ENCODE data around the gene SLC51B.
A peak's percentile ranks its signal among the peaks of the same experiment; 100 is the strongest.
"Not testable (repeated sequence)": the region's sequence is repeated elsewhere in the genome, so short reads cannot be mapped to it uniquely, and the experiment has no call there.

SLC51B gene

DNA sequence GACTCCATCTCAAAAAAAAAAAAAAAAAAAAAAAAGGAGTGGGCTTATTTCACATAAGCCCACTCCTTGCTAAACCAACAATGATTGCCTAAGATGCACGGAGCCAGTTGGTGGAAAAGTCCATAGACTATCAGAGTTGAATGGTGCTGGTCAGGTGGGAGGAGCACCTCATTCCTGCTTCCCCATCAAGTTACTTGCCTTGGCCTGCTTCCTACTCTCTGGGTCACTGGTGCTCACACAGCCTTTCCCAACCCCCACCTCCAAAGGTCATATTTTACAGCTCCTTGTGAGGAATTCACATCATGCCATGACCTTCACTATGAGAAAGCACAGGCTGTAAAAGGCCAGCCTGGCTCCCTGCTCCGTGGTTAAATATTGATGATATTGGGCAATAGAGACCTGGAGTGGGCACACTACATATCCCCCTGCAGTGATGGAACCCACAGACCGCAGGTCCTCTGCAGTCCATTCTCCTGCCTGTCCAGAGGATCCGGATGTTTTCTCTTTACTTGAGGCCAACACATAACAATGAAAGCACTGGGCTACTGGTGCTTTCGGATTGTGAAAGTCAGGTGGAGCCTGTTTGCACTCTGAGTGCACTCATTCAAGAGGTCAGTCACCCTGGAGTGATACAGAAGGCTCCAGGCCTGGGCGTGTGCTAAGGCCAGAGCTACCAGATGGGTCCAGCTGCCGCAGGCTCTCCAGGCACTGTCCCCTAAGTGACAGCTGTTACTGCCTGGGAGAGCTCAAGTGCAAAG is at the start of gene SLC51B:
Gene SLC51B (plus strand): TSS at position 664 of the 758 bp plus-strand sequence. CDS start 4,618 bp downstream, outside the sequence.
- no peak for DNase-seq

DNA sequence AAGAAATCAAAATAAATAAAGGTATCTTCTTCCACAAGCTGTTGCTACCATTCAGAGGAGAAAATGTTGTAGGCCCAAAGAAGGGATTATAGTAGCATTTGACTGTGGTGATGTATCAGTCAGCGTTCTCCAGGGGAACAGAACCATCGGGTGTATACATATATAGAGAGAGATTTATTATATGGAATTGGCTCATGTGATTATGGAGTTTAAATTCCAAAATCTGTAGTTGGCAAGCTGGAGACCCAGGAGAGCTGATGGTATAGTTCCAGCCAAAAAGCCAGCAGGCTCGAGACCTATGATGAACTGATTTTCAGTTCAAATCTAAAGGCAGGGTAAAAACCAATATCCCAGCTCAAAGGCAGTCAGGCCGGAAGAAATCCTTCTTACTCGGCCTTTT is 48.1 kb upstream of the SLC51B start:
- DNase-seq: no peak

DNA sequence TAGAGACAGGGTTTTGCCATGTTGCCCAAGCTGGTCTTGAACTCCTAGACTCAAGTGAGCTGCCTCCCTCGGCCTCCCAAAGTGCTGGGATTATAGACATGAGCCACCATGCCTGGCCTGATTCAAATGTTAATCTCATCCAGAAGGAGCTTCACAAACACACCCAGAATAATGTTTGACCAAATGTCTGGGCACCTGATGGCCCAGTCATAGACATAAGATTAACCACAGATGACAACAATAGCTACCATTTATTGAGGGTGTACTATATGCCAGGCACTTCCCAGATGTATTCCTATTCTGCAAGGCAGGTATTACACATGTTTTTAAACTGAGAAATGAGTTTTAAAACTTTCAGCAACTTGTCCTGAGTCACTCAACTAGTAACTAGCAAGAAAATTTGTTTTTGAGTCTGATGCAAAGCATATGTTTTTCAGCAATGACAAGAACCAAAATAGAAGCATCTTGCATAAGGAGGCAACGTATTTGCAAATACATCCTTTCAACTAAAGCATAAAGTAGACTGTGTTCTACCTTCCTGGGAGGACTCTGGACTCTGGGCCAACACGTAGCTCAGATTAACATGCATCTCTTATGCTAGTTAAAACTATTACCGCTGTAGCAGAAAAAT is 47.3 kb upstream of the SLC51B start:
- no peak for DNase-seq

DNA sequence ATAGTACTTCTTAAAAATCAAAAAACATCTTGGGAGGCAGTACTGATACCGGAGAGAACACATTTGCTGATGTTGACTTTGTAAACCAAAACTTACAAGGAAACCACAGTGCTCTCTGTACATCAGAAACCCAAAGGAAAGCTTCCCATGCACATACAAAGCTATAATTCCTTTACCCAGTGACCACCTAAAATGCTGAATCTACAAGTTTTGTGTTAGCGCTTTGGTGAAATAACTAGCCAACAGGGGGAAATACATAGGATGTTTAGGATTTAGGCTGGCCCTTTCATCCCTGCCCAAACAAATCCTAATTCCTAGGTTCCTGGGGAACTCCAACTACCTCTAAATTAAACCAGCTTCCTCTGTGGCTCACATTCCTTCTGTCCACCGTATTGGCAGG is 40.2 kb upstream of the SLC51B start:
- no peak for DNase-seq

DNA sequence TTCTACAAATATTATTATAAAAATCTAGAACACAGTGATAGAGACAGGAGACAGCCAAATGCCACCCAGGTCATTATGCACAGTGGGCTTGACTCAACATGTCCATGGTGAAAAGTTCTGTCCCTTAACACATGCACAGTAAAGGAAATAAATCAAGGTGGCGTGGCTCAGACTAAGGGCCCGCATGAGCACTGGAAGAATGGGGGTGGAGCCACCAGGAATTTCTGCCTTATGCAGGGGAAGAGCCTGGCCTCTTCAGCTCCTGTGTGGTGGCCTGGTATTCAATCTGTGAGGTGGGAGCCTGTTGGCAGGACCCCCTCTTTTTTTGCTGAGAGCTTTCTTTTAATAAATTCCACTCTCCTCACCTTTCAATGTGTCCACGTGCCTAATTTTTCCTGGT is 38.3 kb upstream of the SLC51B start:
- DNase-seq: no peak

DNA sequence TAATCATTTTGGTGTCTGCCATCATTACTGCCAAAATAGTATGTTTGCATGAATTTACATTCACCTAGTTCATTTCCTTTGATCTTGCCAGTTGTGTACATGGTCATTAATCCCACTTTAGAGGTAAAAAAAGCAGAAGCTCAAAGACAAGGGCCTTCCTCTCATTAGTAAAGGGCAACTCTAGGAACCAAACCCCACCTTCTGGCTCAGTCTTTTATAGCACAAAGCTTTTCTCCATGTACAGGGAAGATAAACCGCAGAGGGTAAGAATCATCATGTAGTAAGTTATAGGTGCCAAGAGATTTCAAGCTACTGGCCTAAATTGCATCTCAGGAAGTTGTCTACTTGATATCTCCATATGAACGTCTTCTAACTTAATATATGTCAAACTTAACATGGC is 36.2 kb upstream of the SLC51B start:
- DNase-seq: peak; percentile 47

DNA sequence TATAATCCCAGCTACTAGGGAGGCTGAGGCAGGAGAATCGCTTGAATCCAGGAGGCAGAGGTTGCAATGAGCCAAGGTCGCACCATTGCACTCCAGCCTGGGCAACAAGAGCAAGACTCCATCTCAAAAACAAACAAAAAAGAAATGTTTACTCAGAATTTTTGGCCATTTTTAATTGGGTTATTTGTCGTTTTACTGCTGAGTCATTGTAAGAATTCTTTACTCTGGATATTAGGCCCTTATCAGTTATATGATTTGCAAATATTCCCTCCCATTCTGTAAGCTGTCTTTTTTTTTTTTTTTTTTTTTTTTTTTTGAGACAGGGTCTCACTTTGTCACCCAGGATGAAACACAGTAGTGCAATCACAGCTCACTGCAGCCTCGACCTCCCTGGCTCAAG is 34.0 kb upstream of the SLC51B start:
- DNase-seq: not testable (repeated sequence)

DNA sequence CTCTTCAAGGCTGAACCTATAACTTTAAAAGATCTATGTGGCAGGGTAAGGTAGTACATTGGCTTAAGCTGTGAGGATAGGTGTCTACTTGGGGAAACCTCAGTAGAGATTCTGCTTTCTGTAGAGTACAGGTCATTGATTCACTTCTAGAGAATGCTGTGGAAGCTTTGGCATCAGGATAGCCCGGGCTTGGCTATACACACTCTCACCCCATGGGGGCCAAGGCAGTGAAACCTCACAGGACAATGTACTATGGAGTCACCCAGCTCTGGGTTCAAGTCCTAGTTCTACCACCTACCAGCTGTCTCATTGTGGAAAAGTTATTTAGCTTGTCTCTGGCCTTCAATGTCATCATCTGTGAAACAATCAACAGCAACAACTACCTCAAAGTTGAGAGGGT is 24.8 kb upstream of the SLC51B start:
- DNase-seq: no peak

DNA sequence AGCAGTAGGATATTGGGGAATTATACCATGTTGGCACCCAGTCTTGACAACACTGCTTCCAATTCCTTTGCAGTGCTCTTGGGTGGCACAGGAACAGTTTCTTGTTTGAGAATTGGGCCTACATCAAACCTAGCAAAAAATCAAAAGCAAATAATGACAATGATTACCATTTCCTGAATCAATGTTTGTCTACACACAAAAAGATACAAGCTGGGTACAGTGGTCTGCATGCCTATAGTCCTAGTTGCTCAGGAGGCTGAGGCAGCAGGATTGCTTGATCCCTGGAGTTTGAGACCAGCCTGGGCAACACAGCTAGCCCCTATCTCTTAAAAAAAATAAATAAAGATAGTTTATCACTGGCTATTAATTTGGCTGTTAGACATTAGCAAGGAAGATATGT is 23.7 kb upstream of the SLC51B start:
- DNase-seq: no peak

DNA sequence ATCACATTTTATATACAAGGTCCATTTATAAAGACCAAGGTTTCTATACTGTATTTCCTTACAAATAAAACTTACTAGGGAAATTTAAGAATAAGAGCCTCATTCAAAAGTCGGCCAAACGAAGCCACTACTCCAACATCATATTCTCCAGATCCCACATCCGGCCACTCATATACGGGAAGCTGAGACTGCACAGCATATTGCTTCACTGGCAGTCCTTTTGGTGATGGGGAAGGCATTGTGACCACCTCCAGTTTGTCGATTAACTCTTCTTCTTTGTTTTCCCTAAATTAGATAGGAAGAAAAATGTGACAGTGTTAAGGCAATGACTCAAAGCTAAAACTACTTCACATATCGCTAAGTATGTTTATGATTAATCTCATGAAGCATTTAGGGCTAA is 18.4 kb upstream of the SLC51B start:
- no peak for DNase-seq

DNA sequence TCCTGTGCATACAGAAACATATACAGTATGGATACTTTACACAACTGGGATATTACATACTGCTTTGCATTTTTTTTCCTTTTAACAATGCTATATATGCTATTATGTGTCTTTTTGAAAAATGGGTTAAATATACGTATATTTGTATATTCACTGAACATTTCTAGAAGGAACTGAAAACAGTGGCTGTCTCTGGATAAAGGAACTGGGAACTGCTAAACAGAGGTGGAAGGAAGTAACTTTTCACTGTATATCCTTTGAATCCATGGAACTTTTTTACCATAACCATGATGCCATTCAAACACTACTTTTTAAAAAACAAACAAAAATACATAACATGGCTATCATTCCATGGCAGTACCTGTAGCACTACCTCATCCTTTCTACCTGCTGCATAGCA is 17.6 kb upstream of the SLC51B start:
- DNase-seq: no peak

DNA sequence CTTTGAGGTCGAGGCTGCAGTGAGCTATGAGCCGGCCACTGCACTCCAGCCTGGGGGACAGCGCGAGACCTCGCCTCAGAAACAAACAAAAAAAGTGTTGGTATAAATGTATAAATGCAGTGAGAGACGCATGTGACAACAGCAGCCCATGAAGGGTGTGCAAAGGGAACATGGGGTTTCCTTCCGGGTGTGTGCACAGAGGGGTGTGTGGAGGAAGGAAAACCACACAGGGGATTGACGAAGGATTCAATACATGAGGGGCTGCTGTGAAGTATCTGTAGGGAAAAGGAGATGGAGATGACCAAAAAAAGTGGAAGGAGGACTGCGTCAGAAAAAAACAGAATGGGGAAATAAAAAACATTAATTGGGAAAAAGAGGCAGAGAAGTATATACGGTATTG is 16.8 kb upstream of the SLC51B start:
- DNase-seq: no peak

DNA sequence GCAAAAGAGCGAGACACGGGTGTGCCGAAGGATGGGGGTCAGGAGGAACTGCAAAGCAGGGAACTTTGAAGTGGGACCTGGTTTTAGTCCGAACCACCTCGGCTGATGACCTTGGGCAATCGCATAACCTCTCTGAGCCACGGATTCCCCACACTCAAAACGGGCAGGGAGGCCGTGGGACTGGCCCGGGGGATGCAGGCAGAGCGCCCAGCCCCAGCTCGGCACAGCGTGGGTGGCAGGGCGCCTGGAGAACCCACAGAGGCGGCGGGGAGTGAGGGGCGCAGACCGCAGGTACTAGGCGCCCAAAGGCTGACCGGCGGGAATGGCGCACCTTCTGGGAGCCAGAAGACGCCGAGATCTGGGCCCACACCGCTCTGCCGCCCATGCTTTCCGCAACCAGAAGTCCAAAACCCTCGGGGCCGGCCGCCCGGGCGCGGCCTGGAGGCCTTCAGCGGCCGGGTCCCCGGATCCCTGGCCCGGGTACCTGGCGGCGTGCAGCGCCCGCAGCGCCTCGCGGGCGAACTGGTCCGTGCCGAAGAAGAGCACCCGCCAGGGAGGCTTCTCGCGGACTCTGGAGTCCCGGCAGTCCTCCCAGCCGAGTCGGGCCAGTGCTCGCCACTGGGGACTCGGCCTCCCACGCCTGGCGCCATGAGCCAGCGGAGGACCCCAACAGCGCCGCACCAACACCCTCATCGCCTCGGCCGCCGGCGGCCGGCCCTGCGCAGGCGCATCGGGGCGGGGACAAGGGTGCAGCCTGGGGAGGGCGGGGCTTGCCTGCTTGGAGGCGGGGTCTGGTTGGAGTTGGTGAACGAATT is 16.1 kb upstream of the SLC51B start, which contains the start of gene MTFMT:
Gene MTFMT (minus strand): TSS at position 719 of the 815 bp plus-strand sequence. CDS start 26 bp downstream, at position 693.
- DNase-seq: peak; percentile 91

DNA sequence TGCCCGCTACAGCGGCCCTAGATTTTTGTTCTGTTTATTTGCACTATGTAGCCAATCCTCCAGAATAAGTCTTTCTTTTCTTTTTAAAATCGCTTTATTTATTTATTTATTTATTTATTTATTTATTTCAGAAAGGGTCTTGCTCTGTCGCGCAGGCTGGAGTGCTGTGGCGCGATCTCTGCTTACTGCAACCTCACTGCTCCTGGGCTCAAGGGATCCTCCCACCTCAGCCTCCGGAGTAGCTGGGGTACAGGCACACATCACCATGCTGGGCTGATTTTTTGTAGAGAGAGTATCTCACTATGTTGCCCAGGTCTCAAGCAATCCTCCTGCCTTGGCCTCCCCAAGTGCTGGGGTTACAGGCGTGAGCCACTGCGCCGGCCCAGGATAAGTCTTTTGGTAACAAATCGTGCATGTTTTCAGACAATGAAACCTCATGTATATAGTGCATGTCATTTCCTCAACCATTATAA is 15.4 kb upstream of the SLC51B start:
- no peak for DNase-seq

DNA sequence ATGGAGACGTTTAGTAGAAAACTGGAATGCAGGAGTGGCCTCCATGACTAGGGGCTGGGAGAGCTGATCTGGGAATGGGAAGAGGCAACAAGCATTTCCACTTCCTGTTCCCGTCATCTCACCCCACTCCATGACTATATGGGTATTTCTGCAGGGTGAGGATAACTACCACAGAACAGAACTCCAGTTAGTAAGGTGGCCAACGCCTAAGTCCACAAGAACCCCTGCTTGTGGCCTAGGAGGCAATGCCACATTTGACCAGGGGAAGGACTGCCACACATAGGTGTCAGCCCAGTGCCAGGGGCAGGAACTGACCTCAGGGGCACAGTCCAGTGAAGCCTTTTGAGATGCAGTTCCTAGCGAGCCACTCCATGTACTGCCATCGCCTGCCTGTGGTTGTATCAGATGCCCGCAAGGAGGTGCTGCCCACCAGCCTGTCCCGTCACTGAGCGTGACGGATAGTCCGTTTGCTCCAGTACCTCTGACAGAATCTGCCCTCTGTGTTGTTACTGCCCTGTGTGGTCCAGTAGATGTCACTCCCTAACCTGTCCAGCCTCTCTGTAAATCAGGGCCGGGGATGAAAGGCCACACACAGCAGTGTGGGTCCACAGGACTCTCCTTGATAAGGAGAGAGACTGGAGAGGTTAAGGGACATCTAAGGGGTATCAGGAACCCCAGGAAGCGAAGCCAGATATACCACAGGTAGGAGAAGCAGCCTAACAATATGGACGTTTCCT is 12.2 kb upstream of the SLC51B start:
- peak; percentile 82 for DNase-seq

DNA sequence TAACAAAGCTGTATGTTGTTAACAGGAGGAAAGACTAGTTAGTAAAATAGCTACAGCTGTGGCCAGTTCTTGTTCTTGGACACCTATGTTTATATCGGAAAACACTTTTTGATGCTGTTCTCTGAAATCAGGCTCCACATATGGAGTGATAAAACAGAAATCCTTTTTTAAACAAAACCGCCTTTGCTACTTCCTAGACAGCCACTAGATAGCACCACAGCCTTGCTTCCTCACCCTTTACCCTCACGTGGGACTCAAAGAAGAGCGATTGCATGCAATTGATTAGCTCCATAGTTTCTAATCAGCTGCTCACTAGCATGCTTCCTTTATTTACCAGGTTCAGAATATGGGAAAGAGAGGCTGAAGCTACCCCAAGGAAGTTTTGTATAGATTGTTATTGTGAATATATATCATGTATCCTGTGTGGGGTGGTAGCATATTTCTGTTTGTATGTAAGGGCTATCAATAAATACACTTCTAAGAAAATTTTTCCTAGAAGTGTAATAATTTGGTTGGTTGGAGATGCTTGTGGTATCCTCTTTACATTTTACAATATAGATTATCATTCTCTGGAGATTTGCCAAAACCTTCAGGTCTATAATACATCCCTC is 11.4 kb upstream of the SLC51B start:
- DNase-seq: peak; percentile 78

DNA sequence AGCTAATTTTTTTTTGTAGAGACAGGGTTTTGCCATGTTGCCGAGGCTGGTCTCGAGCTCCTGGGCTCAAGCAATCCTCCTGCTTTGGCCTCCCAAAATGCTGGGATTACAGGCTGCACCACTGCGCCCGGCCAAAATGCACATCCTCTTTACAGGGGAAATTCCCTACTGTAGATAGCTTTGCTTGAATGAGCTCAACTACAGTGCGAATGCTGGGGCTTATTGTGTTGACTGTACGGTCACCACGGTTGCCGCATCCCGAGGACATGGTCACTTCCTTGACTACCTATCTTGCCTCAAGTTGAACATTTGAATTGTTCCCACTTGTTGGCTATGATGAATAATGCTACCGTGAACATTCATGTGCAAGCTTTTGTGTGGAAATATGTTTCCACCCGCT is 10.5 kb upstream of the SLC51B start:
- no peak for DNase-seq

DNA sequence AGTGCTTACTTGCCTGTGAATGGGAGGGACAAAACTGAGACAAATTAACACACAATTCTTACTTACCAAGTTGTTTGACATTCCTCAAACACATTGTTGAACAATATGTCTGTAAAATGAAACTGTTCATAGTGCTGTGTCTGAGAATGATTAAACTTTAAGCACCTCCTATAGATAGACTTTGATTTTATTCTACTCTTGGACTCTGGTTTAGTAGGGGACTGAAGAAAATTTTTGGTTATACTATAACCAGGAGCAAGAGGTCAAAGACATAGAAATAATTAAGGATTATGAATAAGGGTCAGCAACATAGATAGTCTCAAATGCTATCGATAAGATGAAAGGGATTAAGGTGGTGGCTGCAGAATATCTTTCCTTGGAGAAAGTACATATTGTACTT is 7.9 kb upstream of the SLC51B start:
- no peak for DNase-seq

DNA sequence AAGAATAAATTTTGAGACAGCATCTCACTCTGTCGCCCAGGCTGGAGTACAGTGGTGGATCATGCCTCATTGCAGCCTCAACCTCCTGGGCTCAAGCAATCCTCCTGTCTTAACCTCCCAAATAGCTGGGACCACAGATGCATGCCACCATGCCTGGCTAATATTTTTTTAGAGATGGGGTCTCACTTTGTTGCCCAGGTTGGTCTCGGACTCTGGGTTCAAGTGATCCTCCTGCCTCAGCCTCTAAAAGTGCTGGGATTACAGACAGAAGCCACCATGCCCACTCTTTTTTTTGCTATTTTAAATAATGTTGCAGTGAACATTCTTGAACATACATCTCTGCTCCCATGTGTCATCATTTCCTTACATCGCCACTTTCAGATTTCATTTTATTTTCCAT is 6.8 kb upstream of the SLC51B start:
- DNase-seq: no peak

DNA sequence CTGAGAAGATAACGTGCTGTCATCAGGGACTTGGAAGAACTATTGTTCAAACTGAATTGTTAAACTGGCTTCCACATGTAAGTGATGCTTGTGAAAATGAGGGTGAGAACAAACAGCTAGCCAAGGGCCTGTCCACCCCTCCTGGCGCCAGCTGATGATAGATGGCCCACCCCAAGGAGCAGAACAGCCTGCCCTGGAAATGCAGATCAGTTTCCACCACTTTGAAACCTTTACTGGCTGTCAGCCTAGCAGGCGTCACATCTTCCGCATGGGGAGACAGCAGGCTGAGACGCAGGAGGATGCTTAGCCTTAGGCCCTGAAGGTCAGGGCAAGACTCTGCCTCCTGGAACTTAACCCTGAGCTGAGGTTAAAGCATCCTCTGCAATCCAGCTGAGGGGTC is 6.4 kb upstream of the SLC51B start:
- DNase-seq: no peak

DNA sequence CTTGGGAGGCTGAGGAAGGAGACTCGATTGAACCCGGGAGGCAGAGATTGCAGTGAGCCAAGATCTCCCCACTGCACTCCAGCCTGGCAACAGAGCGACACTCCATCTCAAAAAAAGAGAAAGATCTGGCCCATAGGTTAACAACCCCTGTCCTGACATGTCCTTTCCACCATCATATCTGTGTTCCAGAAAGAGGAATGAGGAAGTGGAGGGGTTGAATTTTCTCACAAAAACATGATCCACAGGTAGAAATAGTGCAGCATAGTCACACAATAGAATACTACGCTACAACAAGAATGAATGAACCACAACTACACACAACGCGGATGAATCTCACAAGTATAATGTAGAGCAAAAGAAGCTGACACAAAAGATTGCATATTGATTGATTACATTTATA is 4.7 kb upstream of the SLC51B start:
- DNase-seq: no peak

DNA sequence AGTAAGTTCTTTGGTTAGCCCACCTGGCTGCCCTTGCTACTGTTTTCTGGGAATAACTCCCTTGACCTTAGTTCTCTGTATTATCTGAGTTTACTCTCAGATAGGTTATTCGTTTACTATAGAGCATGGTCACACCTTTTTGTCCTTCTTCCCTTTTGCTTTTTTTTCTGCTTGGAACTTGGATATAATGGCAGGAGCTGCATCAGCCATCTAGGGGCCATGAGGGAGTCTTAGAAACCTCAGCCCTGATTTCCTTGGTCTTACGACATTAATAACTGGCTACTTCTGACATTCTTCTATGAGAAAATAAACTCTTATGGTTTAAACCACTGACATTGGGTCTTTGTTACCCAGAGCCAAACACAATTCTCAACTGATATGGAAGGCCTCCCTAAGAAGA is 3.4 kb upstream of the SLC51B start:
- DNase-seq: no peak

All from OCI-M1 (cell line).